HG03280 (cell line): ENCODE results near the gene NHS.
"Not testable (repeated sequence)": the region's sequence is repeated elsewhere in the genome, so short reads cannot be mapped to it uniquely, and the experiment has no call there.

Experiments
- ATAC-seq: cut with Tn5 transposase; IDR thresholded peaks from one replicate; pipeline ENCODE4 v1.9.1; 2021; ENCODE audit warnings: mild to moderate bottlenecking, moderate library complexity; ENCODE audit not compliant: unreplicated experiment

The NHS gene

DNA sequence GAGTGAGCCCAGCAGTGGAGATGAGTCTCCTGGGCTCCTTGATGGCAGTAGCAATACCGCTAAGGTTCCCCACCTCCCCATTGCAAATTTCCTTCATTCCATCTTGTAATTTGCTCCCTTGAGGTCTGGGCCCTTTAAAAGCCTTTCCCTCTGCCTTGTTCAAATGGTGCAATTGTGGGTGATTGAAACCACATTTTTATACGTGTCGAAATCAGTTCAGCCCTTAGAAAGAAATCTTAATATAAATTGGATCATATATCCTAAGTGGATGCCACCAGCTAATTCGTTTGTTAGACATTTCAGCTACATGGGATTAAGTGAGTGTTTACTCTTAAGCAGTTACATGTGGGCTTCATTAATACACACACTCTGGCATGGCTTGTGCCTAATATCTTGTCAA lies 68.6 kb downstream of the NHS start:
- ATAC-seq: no peak

DNA sequence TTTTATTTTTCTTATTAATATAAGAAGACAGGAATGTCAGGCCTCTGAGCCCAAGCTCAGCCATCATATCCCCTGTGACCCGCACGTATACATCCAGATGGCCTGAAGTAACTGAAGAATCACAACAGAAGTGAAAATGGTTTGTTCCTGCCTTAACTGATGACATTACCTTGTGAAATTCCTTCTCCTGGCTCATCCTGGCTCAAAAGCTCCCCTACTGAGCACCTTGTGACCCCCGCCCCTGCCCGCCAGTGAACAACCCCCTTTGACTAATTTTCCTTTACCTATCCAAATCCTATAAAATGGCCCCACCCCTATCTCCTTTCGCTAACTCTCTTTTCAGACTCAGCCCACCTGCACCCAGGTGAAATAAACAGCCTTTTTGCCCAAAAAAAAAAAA lies 71.3 kb downstream of the NHS start:
- not testable (repeated sequence) for ATAC-seq

DNA sequence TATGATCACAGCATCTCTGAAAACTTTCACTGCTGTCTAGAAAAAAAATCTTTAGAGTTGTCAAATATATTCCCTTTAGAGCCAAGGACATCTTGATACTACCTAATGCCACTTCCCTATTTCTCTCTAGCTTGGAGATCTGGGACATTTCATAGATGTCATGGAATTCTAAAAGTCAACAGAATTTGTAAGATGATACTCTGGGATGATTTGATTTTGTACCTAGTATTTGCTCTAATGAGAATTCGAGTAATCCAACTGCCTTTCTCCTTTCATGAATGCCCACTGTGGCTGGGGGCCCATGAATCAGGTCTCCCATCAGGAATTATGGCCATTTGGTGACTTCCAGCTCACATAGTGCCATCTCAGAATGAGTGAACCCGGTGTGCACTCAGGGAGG lies 73.2 kb downstream of the NHS start:
- ATAC-seq: no peak

DNA sequence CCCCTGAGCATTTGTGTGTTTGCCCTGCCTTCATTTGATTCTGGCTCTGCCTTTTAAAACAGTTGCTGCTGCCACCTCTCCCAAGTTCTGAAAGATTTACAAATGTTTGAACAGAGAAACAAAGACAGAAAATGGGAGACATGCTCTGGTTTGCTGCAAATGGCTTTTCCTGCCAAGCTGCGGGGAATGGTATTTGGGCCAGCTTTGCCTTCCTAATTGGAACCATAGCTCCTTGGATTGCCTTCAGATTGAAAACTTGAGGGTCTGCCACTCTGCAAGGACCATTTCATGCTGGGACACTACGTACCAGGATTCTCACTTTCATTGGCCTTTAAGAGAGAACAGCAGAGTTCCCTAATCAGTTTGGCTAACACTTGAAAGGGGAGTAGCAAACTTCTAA lies 74.9 kb downstream of the NHS start:
- no peak for ATAC-seq

DNA sequence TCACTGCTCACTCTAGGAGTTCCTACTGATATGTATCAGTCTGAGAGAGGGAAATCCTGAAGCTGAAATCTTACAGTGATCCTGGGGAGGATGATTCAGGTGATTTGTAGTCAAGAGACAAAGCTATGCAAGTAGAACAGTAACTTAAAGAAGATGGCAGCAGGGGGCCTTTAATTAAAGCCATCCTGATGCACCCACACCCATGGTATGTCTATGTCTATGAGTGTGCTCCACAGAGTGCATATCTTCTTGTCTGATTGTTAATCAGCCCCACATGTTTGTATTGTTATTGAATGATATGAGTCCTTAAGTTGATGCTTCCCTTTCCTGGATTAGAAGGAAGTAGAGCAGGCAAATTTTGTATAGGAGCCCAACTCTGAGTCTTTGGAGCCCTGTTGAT lies 78.8 kb downstream of the NHS start:
- no peak for ATAC-seq

DNA sequence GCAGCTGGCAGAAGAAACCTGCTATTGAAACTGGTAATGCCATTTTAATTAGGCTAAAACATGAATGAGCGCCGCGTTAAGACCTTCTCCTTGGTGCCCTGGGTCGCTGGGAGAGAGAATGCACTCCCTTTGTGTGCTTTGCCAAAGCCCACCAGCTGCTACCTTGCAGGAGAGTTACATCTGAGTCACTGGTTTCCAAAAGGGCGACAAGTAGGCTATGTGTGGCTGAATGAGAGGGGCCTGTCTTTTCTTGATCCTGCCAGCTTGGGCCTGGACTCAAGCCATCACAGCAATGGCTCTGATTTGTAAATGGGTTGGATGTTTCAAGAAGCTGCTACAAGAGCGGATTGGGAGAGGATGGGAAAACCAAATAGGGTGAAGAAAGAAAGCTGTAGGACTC lies 81.5 kb downstream of the NHS start:
- ATAC-seq: no peak

DNA sequence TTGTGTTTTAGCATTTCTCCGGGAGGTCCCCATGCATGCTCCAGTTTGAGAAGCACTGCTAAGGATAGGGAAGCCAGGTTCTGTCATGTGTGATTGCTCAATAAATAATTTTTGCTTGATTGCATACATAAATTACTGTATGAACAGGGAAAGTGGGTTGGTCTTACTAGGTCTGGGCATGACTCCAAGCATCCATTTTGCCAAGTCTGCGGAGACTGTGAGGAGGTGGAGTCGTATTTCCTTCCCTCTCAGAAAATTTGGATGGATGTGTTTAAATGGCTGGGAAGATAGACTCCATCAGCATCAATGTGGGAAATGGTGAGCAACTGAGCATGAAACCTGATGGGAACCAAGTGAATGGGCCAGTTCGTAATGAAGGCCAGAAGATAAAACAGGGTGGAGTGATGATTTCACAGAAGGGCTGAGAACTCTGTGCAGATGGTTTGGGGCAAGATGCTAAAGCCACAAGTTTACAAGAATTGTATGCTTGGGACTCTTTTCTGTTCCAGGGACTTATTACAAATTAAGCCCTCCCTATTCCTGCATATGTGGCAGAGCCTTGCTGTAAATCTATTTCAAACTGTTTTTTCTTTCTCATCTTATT lies 84.1 kb downstream of the NHS start:
- no peak for ATAC-seq

DNA sequence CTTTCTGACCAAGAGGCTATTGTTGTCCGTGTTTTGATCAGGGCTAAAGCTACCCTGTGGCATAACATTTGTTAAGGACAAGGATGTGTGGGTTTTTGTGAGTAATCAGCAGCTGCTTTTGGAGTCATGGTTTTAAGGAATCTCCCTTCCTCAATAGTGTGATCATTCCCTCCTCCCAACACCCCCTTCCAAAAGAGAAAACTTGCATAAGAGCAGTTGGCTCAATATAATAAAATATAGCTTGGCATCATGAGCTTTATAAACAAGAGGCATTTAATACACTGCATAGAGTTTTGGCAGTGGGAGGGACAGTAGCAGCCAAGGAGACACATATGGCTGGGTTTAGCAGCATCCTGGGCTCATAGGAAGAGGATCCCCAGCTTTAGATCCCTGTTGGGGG lies 84.7 kb downstream of the NHS start:
- ATAC-seq: no peak

DNA sequence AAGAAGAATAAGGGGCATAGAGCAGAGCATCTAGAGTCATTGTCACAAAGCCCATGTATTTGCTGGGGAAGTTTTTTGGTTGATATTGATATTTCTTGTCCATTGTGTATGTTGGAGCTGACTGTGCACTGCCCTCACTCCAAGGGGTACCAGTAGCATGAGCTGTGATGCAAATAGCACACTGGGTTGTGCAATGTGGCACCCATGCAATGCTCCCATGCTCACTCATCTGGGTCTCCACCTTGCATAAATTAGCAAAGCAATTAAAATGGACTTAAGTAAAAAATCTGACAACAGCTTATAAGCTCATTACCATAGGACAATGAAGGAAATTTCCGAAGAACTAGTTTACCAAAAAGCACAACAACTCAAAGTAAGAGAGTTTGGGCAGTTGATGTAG lies 87.9 kb downstream of the NHS start:
- no peak for ATAC-seq

DNA sequence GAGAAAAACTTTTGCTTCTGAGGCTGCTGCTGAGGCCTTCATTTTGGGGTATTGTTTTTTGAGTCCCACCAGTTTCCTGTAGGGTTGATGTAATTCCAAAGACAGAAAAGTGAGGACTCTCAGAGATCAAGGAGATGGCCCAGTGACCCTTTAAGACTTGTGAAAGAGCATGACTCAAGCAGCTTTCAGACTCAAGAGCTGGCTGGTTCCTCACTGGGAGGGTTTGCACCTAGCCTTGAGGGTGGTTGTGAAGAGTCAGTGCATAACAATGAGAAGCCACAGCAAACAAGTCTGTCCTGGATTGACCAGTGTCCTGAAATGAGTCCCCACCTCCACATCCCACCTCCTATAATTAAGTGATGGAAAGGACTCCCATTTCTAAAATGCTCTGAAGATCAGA lies 89.2 kb downstream of the NHS start:
- no peak for ATAC-seq

DNA sequence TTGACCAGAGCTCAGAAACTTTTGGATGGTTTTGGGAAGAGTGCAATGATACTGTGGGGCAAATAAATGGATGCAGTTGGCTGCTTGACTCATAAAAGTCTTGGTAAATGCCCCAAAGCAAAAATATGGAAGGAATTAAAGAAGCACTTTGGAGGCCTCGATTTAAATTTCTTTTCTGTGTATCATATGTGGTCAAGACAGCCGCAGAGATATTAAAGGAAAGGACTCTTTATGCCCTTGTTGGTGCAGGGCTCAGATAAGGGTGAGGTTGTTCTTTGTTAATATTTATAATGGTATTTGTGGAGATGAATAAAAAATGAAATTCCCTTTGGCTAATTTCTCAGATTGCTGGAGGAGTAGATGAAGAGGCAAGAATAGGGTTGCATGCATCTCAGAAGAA lies 90.2 kb downstream of the NHS start:
- no peak for ATAC-seq

DNA sequence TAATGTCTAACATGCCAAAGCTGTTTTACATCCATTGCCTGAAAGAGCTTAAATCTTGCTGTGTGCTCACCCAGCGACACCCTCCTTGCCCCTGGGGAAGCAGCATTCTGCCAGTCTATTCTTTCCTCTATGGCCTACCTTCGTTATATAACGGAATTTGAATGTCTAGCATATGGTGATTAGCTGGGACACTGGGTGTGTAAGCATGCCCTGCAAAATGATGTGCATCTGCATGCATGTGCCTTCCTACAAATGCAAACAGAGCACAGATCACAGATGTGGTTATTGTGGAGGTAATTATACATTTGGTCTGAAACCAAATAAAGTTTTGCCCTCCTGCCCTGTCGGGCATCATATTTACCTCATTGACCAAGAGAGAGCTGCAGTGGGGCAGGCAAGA lies 90.8 kb downstream of the NHS start:
- ATAC-seq: no peak

DNA sequence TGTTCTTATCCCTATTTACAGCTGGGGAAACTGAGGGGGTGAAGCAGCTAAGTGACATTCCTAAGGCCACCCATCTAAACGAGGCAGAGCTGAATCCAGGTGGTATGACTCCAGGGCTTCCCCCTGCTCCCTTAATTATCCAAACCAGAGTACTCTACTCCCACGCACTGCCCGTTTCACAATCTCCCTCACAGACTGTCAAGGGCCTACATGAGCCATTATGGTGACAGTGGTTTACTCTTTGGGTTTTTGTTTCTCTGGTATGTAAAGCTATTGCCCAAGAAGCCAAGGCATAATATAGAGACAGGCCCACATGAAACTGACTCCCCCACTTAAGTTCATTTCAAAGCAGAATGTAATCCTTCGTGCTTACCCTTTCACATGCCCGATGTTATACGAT lies 95.1 kb downstream of the NHS start:
- ATAC-seq: no peak

DNA sequence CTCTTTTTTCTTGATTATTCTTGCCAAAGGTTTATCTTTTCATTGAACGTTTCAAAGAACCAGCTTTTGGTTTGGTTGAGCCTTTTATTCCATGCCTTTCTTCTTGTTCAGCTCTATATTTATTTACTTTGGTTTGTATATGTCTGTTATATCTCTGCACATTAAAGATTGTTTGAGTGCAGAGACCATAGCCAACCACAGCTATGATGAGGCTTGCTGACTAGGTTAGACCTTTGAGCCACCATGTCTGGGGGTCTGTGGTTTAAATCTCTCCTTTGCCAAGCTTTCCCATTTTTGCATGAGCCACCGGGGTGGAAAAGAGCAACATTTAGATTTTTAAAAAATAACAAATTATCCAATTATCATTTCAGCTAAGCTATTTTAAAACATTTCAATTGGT lies 96.1 kb downstream of the NHS start:
- ATAC-seq: no peak

DNA sequence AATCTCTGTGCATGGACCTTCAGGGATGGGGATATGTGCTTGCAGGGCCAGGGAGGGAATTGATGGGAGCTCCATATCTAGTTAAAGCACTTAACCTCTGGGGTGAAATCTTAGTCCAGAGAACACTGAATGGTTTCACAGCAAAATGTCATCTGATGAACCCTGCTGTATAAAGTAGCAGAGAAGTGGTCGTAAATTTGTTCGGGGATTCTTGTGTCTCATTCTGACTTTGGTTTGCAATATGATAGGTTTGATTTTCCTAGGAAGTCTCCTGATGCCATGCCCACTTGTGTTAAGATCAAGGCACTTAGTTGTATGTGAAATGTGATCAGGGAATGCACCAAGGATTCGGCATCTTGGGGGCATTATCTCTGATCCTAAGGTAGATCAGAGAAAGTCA lies 96.9 kb downstream of the NHS start:
- no peak for ATAC-seq

DNA sequence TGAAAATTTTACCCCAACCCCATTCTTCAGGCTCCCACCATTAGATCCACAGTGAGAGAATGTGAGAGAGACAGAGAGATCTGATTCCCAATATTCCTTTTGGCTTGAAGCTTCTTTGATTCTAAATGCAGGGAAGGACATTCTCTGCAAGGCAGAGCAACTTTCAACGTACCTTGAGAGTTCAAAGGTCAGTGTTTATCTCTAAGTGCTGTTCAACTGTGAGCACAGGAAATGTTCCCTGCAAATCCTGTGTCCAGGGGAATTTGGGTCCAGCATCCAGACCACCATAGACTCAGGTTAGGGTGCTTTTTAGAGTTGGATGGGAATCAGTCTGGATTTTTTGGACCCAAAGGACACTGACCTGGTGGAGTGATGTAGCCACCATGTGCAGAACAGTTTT lies 97.4 kb downstream of the NHS start:
- no peak for ATAC-seq

DNA sequence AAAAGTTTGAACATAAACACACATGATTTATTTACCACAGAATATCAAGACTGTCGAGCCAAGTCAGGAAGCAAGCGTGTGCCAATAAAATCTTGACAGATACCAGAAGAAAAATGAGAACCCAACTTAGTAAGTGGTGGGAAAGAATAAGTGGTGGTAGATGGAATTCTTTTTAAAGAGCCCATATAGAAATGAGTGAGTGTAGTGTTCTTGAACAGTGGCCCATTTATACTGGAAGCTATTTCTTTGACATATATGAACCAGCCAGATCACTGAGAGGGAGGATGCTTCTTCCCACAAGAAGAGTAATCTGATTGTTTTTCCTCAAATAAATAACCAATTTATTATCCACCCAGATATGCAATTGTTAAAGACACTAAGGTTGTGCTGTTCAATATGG lies 98.0 kb downstream of the NHS start:
- ATAC-seq: no peak

DNA sequence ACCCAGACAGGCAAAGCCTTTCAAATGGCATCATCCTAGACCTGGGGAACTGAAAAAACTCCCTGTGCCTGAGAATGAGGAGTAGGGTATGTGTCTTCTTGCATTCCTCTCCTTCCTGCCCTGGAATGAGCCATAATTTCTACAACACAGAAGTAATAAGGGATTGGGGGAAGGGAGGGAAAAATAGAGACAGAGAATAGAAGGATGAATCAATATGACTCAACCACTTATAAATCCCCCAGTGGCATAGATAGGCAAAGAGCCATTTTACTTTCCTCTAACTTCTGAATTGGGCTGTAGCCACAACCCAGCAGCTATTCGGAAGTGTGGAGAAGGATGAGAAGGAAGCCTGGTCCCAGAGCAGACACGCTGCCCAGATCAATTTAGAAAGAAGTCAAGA lies 99.9 kb downstream of the NHS start:
- no peak for ATAC-seq

DNA sequence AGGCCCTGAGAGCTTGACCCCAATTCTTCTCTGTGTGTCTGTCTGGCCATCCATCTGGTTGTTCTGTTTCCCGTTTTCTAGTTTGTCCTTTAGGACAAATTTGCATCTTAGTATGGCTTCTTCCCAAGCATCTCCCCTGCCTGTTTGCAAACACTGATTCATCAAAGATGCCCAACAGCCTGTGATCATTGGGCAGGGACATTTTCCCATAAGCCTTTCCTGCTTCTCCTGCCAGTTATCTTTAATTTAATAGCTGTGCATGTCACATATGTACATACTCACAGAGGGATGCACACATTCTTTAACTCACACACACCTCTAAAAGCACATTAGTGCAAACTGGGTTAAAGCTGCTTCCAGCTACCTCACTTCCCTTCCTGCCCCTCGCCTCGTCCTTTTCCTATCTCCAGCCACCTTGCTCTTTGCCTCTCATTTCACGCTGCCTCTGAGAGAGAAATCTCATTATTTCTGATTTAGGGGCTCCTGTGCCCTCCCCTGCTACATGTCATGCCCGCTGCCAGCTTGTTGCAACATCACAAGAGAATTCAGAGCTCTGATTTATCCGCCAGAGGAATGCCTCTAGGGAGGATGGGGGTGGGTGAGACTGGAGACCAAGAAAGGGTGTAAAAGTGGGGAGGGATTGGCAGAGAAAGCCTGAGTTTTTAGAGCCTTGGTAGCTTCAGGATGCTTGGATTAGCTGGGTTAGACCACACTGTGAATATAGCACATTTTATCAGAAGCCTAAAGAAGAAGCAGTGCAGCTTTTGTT lies 100.6 kb downstream of the NHS start:
- no peak for ATAC-seq

DNA sequence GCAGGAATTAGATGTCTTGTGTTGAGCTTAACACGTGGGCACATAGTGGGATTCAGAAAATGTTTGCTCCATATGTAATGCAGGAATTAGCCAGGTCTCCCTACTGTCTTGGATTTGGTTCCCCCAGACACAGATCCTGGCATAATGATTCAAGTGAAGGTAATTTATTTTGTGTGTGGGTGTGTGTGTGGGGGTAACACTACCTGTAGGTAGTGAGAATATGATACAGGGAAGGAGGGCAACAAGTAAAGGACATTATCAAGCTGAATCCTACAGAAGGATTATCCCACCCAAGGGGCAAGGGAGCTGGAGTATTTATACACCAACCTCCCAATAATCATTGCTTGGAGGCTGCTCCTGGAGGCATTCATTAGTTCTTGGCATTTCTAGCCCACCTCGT lies 101.4 kb downstream of the NHS start:
- ATAC-seq: no peak

DNA sequence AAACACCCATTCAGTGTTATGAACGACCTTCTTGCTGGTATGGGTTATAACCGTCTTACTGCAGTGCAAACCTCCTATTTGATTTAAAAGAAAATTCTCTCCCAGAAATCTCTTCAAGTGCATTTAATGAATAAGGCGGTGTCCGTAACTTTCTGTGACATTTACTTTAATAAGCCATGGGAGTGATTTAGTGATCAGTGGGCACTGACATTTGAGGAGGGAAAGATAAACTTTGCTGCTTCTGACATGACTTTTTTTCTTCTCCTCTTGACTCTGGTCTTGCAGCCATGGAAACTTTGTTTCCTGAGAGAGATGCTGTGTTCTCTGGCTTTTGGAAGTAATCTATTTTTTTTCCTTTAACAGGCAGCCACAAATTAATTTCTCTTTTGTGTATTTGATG lies 106.1 kb downstream of the NHS start:
- no peak for ATAC-seq

DNA sequence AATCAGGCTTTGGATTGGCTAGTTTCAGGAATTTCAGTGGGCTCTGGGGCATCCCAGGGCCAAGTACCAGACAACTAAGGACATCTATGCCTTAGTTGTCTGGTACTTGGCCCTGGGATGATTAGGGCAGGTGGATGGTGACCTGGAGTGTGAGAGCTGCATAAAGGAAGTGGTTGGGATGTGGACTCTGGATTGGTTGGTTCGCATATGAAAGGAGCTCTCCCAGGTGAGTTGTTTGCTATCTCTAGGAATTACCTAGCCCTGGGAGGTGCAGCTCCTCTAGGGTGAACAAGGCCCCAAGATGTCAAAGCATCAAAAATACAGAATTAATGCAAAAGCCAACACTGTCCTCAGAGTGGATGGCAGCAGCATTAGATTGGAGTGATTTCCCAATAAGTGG lies 109.6 kb downstream of the NHS start:
- ATAC-seq: no peak

DNA sequence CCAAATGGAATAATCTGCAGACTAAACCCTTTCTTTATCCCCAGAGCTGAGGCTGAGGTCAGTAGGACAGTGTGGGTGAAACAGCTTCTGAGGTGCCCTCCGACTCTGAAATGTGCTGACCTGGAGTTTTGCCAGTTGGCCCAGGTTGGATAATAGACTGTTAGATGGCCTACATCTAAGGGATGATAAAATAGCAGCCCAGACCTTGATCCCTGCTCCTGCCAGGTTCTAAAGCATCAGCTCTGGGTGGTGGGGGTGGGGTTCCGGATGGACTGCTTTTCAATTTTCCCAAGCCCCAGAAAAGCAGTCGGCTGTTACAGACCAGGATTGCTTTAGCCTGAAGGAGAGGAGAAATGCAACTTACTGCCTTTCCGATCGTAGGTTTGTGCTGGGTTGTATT lies 110.4 kb downstream of the NHS start:
- no peak for ATAC-seq
